Liver (tissue), 9 donors: ENCODE results near the gene LDLRAD4. TPM values are rescaled to one million over a fixed set of nuclear protein-coding genes. Genes with fewer than 3 reads are reported as not detected.

Source experiments
- DNase-seq: peaks from one replicate; pipeline ENCODE4 v3.0.0-alpha.2; 2017; ENCODE audit warnings: low spot score
- H3K27ac ChIP-seq, 2 donors: one replicate each; pipeline ENCODE4 v1.7.0; 2013; ENCODE audit warnings: inconsistent platforms in 2 of 2, low read length in 2 of 2, control low read depth in 1 of 2, low read depth in 1 of 2, mild to moderate bottlenecking in 1 of 2
- H3K27me3 ChIP-seq, 4 donors: one replicate each; pipeline versions ENCODE4 v1.6.1 to v1.7.0; 2013; ENCODE audit warnings: low read length in 3 of 4, inconsistent platforms in 1 of 4, mild to moderate bottlenecking in 1 of 4, moderate library complexity in 1 of 4; ENCODE audit not compliant: control insufficient read depth in 4 of 4, insufficient read depth in 4 of 4
- H3K36me3 ChIP-seq, 4 donors: one replicate each; pipeline versions ENCODE4 v1.6.1 to v1.7.0; 2013; ENCODE audit warnings: low read length in 3 of 4, mild to moderate bottlenecking in 3 of 4, low read depth in 1 of 4, moderate library complexity in 1 of 4; ENCODE audit not compliant: control insufficient read depth in 4 of 4, insufficient read depth in 3 of 4
- H3K4me1 ChIP-seq, 4 donors: one replicate each; pipeline versions ENCODE4 v1.6.1 to v1.7.0; 2013; ENCODE audit warnings: low read length in 3 of 4, mild to moderate bottlenecking in 3 of 4, moderate library complexity in 1 of 4; ENCODE audit not compliant: control insufficient read depth in 4 of 4, insufficient read depth in 4 of 4
- H3K4me3 ChIP-seq, 3 donors: one replicate each; pipeline versions ENCODE4 v1.6.1 to v1.7.0; 2013; ENCODE audit warnings: low read length in 3 of 3, control low read depth in 1 of 3, low read depth in 1 of 3, mild to moderate bottlenecking in 1 of 3
- H3K9ac ChIP-seq, 2 donors: one replicate each; pipeline ENCODE4 v1.7.0; 2013; ENCODE audit warnings: low read length in 2 of 2, mild to moderate bottlenecking in 2 of 2, moderate library complexity in 2 of 2, control low read depth in 1 of 2, low read depth in 1 of 2
- H3K9me3 ChIP-seq, 4 donors: one replicate each; pipeline versions ENCODE4 v1.6.1 to v1.7.0; 2013; ENCODE audit warnings: low read length in 3 of 4; ENCODE audit not compliant: control insufficient read depth in 4 of 4
- EGR1 ChIP-seq, 2 donors: IDR thresholded peaks; 2 replicates each; pipeline ENCODE4 v1.6.1; 2016 to 2018; ENCODE audit warnings: antibody characterized with exemption in 2 of 2, low read depth in 2 of 2
- FOXA2 ChIP-seq: IDR thresholded peaks from 2 replicates; pipeline ENCODE4 v1.6.1; 2016; ENCODE audit warnings: antibody characterized with exemption
- HNF4A ChIP-seq, 2 donors: conservative IDR thresholded peaks; 2 replicates each; pipeline ENCODE4 v1.6.1; 2016; ENCODE audit warnings: antibody characterized with exemption in 2 of 2, mild to moderate bottlenecking in 2 of 2
- HNF4G ChIP-seq: IDR thresholded peaks from 2 replicates; pipeline ENCODE4 v1.6.1; 2016; ENCODE audit warnings: antibody characterized with exemption
- JUND ChIP-seq, 2 donors: IDR thresholded peaks; 2 replicates each; pipeline ENCODE4 v1.6.1; 2016; ENCODE audit warnings: antibody characterized with exemption in 2 of 2
- RAD21 ChIP-seq, 2 donors: IDR thresholded peaks; 2 replicates each; pipeline ENCODE4 v1.6.1; 2016; ENCODE audit warnings: antibody characterized with exemption in 2 of 2, mild to moderate bottlenecking in 2 of 2
- SP1 ChIP-seq: IDR thresholded peaks from 2 replicates; pipeline ENCODE4 v1.6.1; 2018; ENCODE audit warnings: antibody characterized with exemption, mild to moderate bottlenecking
- TAF1 ChIP-seq: conservative IDR thresholded peaks from 2 replicates; pipeline ENCODE4 v1.6.1; 2016; ENCODE audit warnings: antibody characterized with exemption, mild to moderate bottlenecking
- YY1 ChIP-seq: IDR thresholded peaks from 2 replicates; pipeline ENCODE4 v1.6.1; 2016; ENCODE audit warnings: antibody characterized with exemption, mild to moderate bottlenecking
- WGBS: extraction: QIAGEN DNeasy Blood & Tissue Kit; methylation state at CpG from one replicate; pipeline ENCODE4 v1.1.7; 2013; 5-methylcytosine and 5-hydroxymethylcytosine counted together
- polyA plus RNA-seq, 2 donors: library from polyadenylated mRNA; stranded (reverse) in 1 of 2; unstranded in 1 of 2; fragments of 200-250 nt in 1 of 2; fragments of >200 nt in 1 of 2; fragmentation: Nextera tagmentation in 1 of 2; extraction: Ambion mirVana in 1 of 2; gene quantifications; one replicate each; pipeline versions ENCODE4 v1.2.1 to v1.2.3, GENCODE V29; 2013 to 2015
- total RNA-seq, 2 donors: library from RNA; depleted of rRNA; stranded (reverse); fragments of >200 nt; gene quantifications; one replicate each; pipeline ENCODE4 v1.2.3, GENCODE V29; 2014
- TF ChIP-seq, protein P1 (sequence below): IDR thresholded peaks from 2 replicates; pipeline ENCODE4 v1.6.1; 2016; ENCODE audit warnings: antibody characterized with exemption, mild to moderate bottlenecking
- TF ChIP-seq, protein P2 (sequence below): fragments of 150-350 bp; IDR thresholded peaks from 2 replicates; pipeline ENCODE4 v1.5.1; 2017; ENCODE audit warnings: improper control_type of control experiment, low read depth, low read length; ENCODE audit not compliant: missing input control
- TF ChIP-seq, protein P3 (sequence below): IDR thresholded peaks from 2 replicates; pipeline ENCODE4 v1.6.1; 2016; ENCODE audit warnings: antibody characterized with exemption
- TF ChIP-seq, protein P4 (sequence below): IDR thresholded peaks from 2 replicates; pipeline ENCODE4 v1.6.1; 2016; ENCODE audit warnings: antibody characterized with exemption
- TF ChIP-seq, protein P5 (sequence below): IDR thresholded peaks from 2 replicates; pipeline ENCODE4 v1.6.1; 2016; ENCODE audit warnings: antibody characterized with exemption
- donor health status: healthy.
- donor health status: healthy.
- donor health status: healthy.
- donor health status: healthy.
- donor health status: healthy.

LDLRAD4 gene
- total and polyA plus RNA-seq, 4 donors: 4.8 to 41.7 (median 12.7) TPM

DNA sequence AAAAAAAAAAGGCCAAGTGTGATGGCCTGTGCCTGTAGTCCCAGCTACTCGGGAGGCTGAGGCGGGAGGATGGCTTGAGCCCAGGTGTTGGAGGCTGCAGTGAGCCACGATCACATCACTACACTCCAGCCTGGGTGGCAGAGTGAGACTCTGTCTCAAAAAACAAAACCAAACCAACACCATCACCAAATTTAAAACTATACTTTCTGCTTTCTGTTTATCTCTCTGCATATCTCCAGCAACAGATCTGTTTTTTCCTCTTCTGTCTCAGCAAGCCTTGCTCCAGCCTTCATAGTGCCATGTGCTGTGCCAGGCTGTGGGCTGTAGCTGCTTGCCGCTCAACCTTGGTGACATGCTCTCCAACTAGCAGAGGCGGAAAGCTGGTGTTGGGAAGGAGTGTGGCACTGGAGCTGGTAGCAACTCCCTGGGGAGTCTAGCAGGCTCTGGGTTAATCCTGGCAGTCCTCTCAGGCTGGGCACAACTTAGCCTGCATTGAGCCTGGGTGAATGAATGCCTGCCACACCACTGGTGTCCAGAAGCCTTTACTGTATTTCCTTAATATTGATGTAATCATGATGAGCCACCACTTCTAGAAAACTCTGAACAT lies 204.1 kb downstream of the LDLRAD4 start (continued):
- TF ChIP-seq, protein P1, sequence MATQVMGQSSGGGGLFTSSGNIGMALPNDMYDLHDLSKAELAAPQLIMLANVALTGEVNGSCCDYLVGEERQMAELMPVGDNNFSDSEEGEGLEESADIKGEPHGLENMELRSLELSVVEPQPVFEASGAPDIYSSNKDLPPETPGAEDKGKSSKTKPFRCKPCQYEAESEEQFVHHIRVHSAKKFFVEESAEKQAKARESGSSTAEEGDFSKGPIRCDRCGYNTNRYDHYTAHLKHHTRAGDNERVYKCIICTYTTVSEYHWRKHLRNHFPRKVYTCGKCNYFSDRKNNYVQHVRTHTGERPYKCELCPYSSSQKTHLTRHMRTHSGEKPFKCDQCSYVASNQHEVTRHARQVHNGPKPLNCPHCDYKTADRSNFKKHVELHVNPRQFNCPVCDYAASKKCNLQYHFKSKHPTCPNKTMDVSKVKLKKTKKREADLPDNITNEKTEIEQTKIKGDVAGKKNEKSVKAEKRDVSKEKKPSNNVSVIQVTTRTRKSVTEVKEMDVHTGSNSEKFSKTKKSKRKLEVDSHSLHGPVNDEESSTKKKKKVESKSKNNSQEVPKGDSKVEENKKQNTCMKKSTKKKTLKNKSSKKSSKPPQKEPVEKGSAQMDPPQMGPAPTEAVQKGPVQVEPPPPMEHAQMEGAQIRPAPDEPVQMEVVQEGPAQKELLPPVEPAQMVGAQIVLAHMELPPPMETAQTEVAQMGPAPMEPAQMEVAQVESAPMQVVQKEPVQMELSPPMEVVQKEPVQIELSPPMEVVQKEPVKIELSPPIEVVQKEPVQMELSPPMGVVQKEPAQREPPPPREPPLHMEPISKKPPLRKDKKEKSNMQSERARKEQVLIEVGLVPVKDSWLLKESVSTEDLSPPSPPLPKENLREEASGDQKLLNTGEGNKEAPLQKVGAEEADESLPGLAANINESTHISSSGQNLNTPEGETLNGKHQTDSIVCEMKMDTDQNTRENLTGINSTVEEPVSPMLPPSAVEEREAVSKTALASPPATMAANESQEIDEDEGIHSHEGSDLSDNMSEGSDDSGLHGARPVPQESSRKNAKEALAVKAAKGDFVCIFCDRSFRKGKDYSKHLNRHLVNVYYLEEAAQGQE: no peak
- no peak for TF ChIP-seq RAD21 (IDR thresholded peaks at IDR 0.05)
- no peak for TF ChIP-seq TAF1
- TF ChIP-seq, protein P2, sequence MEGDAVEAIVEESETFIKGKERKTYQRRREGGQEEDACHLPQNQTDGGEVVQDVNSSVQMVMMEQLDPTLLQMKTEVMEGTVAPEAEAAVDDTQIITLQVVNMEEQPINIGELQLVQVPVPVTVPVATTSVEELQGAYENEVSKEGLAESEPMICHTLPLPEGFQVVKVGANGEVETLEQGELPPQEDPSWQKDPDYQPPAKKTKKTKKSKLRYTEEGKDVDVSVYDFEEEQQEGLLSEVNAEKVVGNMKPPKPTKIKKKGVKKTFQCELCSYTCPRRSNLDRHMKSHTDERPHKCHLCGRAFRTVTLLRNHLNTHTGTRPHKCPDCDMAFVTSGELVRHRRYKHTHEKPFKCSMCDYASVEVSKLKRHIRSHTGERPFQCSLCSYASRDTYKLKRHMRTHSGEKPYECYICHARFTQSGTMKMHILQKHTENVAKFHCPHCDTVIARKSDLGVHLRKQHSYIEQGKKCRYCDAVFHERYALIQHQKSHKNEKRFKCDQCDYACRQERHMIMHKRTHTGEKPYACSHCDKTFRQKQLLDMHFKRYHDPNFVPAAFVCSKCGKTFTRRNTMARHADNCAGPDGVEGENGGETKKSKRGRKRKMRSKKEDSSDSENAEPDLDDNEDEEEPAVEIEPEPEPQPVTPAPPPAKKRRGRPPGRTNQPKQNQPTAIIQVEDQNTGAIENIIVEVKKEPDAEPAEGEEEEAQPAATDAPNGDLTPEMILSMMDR: no peak
- no peak for TF ChIP-seq HNF4A (conservative IDR thresholded peaks at IDR 0.05)
- no peak for TF ChIP-seq YY1
- no peak for TF ChIP-seq FOXA2

DNA sequence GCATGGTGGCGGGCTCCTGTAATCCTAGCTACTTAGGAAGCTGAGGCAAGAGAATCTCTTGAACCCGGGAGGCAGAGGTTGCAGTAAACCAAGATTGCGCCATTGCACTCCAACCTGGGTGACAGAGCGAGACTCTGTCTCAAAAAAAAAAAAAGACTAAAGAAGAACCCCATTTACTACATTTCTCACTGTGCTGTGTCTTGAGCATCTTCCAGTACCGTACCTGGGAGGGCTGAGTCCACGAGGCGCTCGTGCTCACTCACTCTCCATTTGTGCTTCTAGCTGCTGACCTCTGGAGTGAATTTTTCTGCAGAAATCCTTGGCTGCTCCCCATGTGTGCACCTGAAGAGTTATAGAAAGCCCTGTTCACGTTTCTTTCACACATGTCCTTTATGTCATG lies 204.8 kb downstream of the LDLRAD4 start:
- no peak overlapping the region for H3K9ac ChIP-seq
- no peaks in the 10 kb centered on the region for H3K9me3 ChIP-seq
- peaks cover 0 to 21% (median 8%) of the 10 kb centered on the region in 4 donors for H3K4me1 ChIP-seq
- no peak for DNase-seq
- TF ChIP-seq HNF4A (conservative IDR thresholded peaks at IDR 0.05) (no peak), HNF4G (no peak), JUND (IDR thresholded peaks at IDR 0.05) (no peak), YY1 (no peak), RAD21 (IDR thresholded peaks at IDR 0.05) (no peak), SP1 (no peak), EGR1 (IDR thresholded peaks at IDR 0.05; ENCODE audit: low read depth in 2 of 2) (no peak)
- TF ChIP-seq, protein P3, sequence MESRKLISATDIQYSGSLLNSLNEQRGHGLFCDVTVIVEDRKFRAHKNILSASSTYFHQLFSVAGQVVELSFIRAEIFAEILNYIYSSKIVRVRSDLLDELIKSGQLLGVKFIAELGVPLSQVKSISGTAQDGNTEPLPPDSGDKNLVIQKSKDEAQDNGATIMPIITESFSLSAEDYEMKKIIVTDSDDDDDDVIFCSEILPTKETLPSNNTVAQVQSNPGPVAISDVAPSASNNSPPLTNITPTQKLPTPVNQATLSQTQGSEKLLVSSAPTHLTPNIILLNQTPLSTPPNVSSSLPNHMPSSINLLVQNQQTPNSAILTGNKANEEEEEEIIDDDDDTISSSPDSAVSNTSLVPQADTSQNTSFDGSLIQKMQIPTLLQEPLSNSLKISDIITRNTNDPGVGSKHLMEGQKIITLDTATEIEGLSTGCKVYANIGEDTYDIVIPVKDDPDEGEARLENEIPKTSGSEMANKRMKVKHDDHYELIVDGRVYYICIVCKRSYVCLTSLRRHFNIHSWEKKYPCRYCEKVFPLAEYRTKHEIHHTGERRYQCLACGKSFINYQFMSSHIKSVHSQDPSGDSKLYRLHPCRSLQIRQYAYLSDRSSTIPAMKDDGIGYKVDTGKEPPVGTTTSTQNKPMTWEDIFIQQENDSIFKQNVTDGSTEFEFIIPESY: no peak
- TF ChIP-seq, protein P4, sequence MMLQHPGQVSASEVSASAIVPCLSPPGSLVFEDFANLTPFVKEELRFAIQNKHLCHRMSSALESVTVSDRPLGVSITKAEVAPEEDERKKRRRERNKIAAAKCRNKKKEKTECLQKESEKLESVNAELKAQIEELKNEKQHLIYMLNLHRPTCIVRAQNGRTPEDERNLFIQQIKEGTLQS: no peak
- TF ChIP-seq, protein P5, sequence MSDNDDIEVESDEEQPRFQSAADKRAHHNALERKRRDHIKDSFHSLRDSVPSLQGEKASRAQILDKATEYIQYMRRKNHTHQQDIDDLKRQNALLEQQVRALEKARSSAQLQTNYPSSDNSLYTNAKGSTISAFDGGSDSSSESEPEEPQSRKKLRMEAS: no peak
- TF ChIP-seq, protein P2: no peak
- no peak overlapping the region for H3K27ac ChIP-seq
- no peaks in the 10 kb centered on the region for H3K27me3 ChIP-seq
- no peaks in the 10 kb centered on the region for H3K36me3 ChIP-seq
- no peak overlapping the region for H3K4me3 ChIP-seq
- 93% methylated on average over 9 of the region's 9 CpGs for WGBS
